Stimulated activated CD4-positive, alpha-beta T cell treated with anti-CD3 and anti-CD28 coated beads, Interleukin-4, amount 100 ng/mL, for 48 hours (primary cell): ENCODE results near the gene SYK.

Experiments
- DNase-seq, 2 donors: peaks; one replicate each; pipeline ENCODE4 v3.0.0-alpha.2; 2020; ENCODE audit warnings: low read depth in 2 of 2

Gene SYK

GRCh38 chr9:90851444-90851843 lies 49.8 kb downstream of the SYK start:
- no peak for DNase-seq

- DNase-seq = no peak
Measured at GRCh38 chr9:90853945-90854344, 52.3 kb downstream of the SYK start.

- no peak for DNase-seq
Measured at GRCh38 chr9:90854637-90855175, 53.1 kb downstream of the SYK start.

- no peak for DNase-seq
Measured at GRCh38 chr9:90855208-90855902, 53.7 kb downstream of the SYK start.

GRCh38 chr9:90857091-90857490 lies 55.5 kb downstream of the SYK start:
- DNase-seq = no peak

GRCh38 chr9:90857855-90858254 lies 56.2 kb downstream of the SYK start:
- no peak for DNase-seq

- no peak for DNase-seq
Measured at GRCh38 chr9:90858457-90858901, 56.9 kb downstream of the SYK start.

GRCh38 chr9:90860382-90860781 lies 58.8 kb downstream of the SYK start:
- DNase-seq = no peak

GRCh38 chr9:90860826-90861225 lies 59.2 kb downstream of the SYK start:
- DNase-seq = no peak

- DNase-seq = no peak
Measured at GRCh38 chr9:90861380-90861779, 59.8 kb downstream of the SYK start.

GRCh38 chr9:90861826-90862740 lies 60.5 kb downstream of the SYK start:
- DNase-seq = no peak

- no peak for DNase-seq
Measured at GRCh38 chr9:90864779-90865178, 63.2 kb downstream of the SYK start.

GRCh38 chr9:90867101-90867500 lies 65.5 kb downstream of the SYK start:
- no peak for DNase-seq

- no peak for DNase-seq
Measured at GRCh38 chr9:90868555-90868954, 66.9 kb downstream of the SYK start.

- DNase-seq = no peak
Measured at GRCh38 chr9:90869361-90869760, 67.7 kb downstream of the SYK start.

GRCh38 chr9:90870621-90871326 lies 69.2 kb downstream of the SYK start:
- peak; percentile 25 to 27 for DNase-seq

GRCh38 chr9:90871327-90871935 lies 69.8 kb downstream of the SYK start:
- no peak for DNase-seq

GRCh38 chr9:90872835-90873294 lies 71.2 kb downstream of the SYK start:
- DNase-seq = no peak

GRCh38 chr9:90873422-90873821 lies 71.8 kb downstream of the SYK start:
- DNase-seq = no peak

GRCh38 chr9:90874194-90874593 lies 72.6 kb downstream of the SYK start:
- no peak for DNase-seq

GRCh38 chr9:90878562-90878961 lies 76.9 kb downstream of the SYK start:
- DNase-seq = no peak

- no peak for DNase-seq
Measured at GRCh38 chr9:90880066-90880465, 78.4 kb downstream of the SYK start.
